Heart left ventricle (tissue), 16 donors: ENCODE results near the gene BMP2. TPM values are rescaled to one million over a fixed set of nuclear protein-coding genes. Genes with fewer than 3 reads are reported as not detected.

Experiments
- ATAC-seq, 4 donors: fragments of 200-7000 bp; cut with Tn5 transposase; one replicate each; pipeline ENCODE4 v1.9.1; 2020 to 2022; ENCODE audit warnings: moderate library complexity in 4 of 4, mild to moderate bottlenecking in 3 of 4, moderate number of reproducible peaks in 1 of 4
- DNase-seq, 5 donors: peaks; one replicate each; pipeline ENCODE4 v3.0.0-alpha.2; 2020
- H3K27ac ChIP-seq, 12 donors: fragments of 200-600 bp; sonication (generic) in 4 of 12; one replicate each; pipeline versions ENCODE4 v1.5.0 to v1.8.0; 2016 to 2022; ENCODE audit warnings: mild to moderate bottlenecking in 2 of 12
- H3K27me3 ChIP-seq, 9 donors: fragments of 200-600 bp; sonication (generic) in 2 of 9; one replicate each; pipeline versions ENCODE4 v1.5.1 to v1.8.0; 2016 to 2022; ENCODE audit warnings: mild to moderate bottlenecking in 3 of 9
- H3K36me3 ChIP-seq, 9 donors: fragments of 200-600 bp; sonication (generic) in 2 of 9; one replicate each; pipeline versions ENCODE4 v1.5.0 to v1.8.0; 2018 to 2022; ENCODE audit warnings: mild to moderate bottlenecking in 2 of 9
- H3K4me1 ChIP-seq, 12 donors: fragments of 200-600 bp; sonication (generic) in 4 of 12; one replicate each; pipeline versions ENCODE4 v1.5.0 to v1.8.0; 2016 to 2022; ENCODE audit warnings: mild to moderate bottlenecking in 3 of 12
- H3K4me3 ChIP-seq, 12 donors: fragments of 200-600 bp; sonication (generic) in 4 of 12; one replicate each; pipeline versions ENCODE4 v1.5.0 to v1.8.0; 2017 to 2022; ENCODE audit warnings: mild to moderate bottlenecking in 9 of 12, moderate library complexity in 4 of 12
- H3K9me3 ChIP-seq, 12 donors: fragments of 200-600 bp; sonication (generic) in 4 of 12; one replicate each; pipeline versions ENCODE4 v1.5.0 to v1.8.0; 2016 to 2022; ENCODE audit warnings: mild to moderate bottlenecking in 1 of 12
- CTCF ChIP-seq, 12 donors: fragments of 200-600 bp; sonication (generic) in 4 of 12; IDR thresholded peaks; one replicate each; pipeline versions ENCODE4 v1.5.0 to v1.8.0; 2018 to 2022; ENCODE audit warnings: antibody characterized with exemption in 12 of 12, mild to moderate bottlenecking in 5 of 12
- POLR2A ChIP-seq, 2 donors: fragments of 450-650 bp; IDR thresholded peaks; one replicate each; pipeline ENCODE4 v1.6.1; 2017; ENCODE audit warnings: antibody characterized with exemption in 2 of 2, mild to moderate bottlenecking in 2 of 2, moderate library complexity in 2 of 2
- WGBS, 4 donors: extraction: QIAGEN DNeasy Blood & Tissue Kit in 2 of 4; methylation state at CpG; one replicate each; pipeline versions ENCODE4 v1.1.5 to v1.1.7; 2013 to 2018; 5-methylcytosine and 5-hydroxymethylcytosine counted together
- intact Hi-C, 10 donors: fragments of 100-400 bp; cut with DNase I; formaldehyde crosslinking; loops; one replicate each; pipeline versions ENCODE4 v1.11.1 to v1.14.2; 2022
- polyA plus RNA-seq, 2 donors: library from polyadenylated mRNA; stranded (reverse); fragments of 200-250 nt; gene quantifications; one replicate each; pipeline ENCODE4 v1.2.3, GENCODE V29; 2013
- total RNA-seq, 9 donors: library from RNA; depleted of rRNA in 2 of 9; stranded (reverse); fragments of >200 nt in 2 of 9; fragmentation: NEBNext Ultra II Directional in 3 of 9; extraction: Animal tissue kit (Norgen Biotek cat#: 25700) in 3 of 9; gene quantifications; one replicate each; pipeline versions ENCODE4 v1.1.0 to v1.2.4, GENCODE V29; 2016 to 2023
- donor health status: ischemic (EF 13 %, LVEDD 7.1; RV severe dilation, severe dysfunction).
- donor health status: healthy with polysubstance abuse.
- donor health status: DM: no; HTN: yes; CAD: no.
- donor health status: DM: no; HTN: no; CAD: no.
- donor health status: ischemic (EF 25% LVEDD 6.9; RV normal size, moderate dysfunction).
- donor health status: ischemic (EF 25% LVEDD 5.7; RV mildly dilated, moderate dysfunction).
- donor health status: healthy.
- donor health status: DM: yes; HTN: yes; CAD: no.
- donor health status: ischemic (EF 35%, LVEDD 5.7; RV mildly dilated, moderate dysfunction).
- donor health status: nonischemic (EF 11% LVEDD 7.7; RV severe dilation, severe dysfunction).
- donor health status: DM: yes; HTN: yes; CAD: no.
- donor health status: PGD.
- donor health status: ischemic (EF 29% LVEDD 5.4; RV normal size, mild dysfunction).
- donor health status: nonischemic (EF 23%, LVEDD 6.1; RV moderate dilation, normal function).

Gene BMP2
- total and polyA plus RNA-seq, 11 donors, result 0.72 to 6.2 (median 2.2) TPM

- Histone ChIP-seq H3K36me3 (no peaks in the 10 kb centered on the region), H3K4me1 (no peaks in the 10 kb centered on the region), H3K27ac (no peak overlapping the region), H3K4me3 (no peak overlapping the region), H3K27me3 (peaks cover 0 to 3% (median 0%) of the 10 kb centered on the region in 9 donors), H3K9me3 (no peaks in the 10 kb centered on the region)
- TF ChIP-seq CTCF (IDR thresholded peaks at IDR 0.05) (no peak), POLR2A (IDR thresholded peaks at IDR 0.05) (no peak)
- 74 to 82% (median 80%) methylated on average over 4 of the region's 4 CpGs for WGBS, 4 donors
- DNase-seq (no peak), ATAC-seq (no peak)
- intact Hi-C loops, result no loop called here
Observed at GRCh38 chr20:6744805-6745204, 22.7 kb upstream of the BMP2 start.

GRCh38 chr20:6746901-6747609 is 20.4 kb upstream of the BMP2 start:
- TF ChIP-seq CTCF (IDR thresholded peaks at IDR 0.05), result no peak
- TF ChIP-seq POLR2A (IDR thresholded peaks at IDR 0.05), result no peak

GRCh38 chr20:6750438-6750837 is 17.0 kb upstream of the BMP2 start:
- Histone ChIP-seq H3K27me3 (peaks cover 0 to 4% (median 0%) of the 10 kb centered on the region in 9 donors), H3K27ac (no peak overlapping the region), H3K9me3 (peaks cover 0 to 11% (median 0%) of the 10 kb centered on the region in 12 donors), H3K4me1 (no peaks in the 10 kb centered on the region), H3K4me3 (no peak overlapping the region), H3K36me3 (no peaks in the 10 kb centered on the region)
- intact Hi-C loops, result no loop called here
- TF ChIP-seq CTCF (IDR thresholded peaks at IDR 0.05) (no peak), POLR2A (IDR thresholded peaks at IDR 0.05) (no peak)
- no peak for ATAC-seq
- no peak for DNase-seq

More at GRCh38 chr20:6746901-6747609, 20.4 kb upstream of the BMP2 start:
- WGBS, 4 donors, result 58 to 65% (median 61%) methylated on average over 6 of the region's 6 CpGs
- DNase-seq, result no peak
- H3K27ac ChIP-seq, result no peak overlapping the region
- ATAC-seq, result no peak
- H3K36me3 ChIP-seq, result no peaks in the 10 kb centered on the region
- no peaks in the 10 kb centered on the region for H3K4me1 ChIP-seq
- H3K4me3 ChIP-seq, result no peak overlapping the region
- H3K9me3 ChIP-seq, result no peaks in the 10 kb centered on the region
- H3K27me3 ChIP-seq, result peaks cover 0 to 6% (median 0%) of the 10 kb centered on the region in 9 donors
- intact Hi-C loops, result no loop called here

- TF ChIP-seq POLR2A (IDR thresholded peaks at IDR 0.05) (no peak), CTCF (IDR thresholded peaks at IDR 0.05) (no peak)
- no peak overlapping the region for H3K27ac ChIP-seq
- peaks cover 0 to 4% (median 0%) of the 10 kb centered on the region in 9 donors for H3K27me3 ChIP-seq
- no peaks in the 10 kb centered on the region for H3K4me1 ChIP-seq
- H3K36me3 ChIP-seq, result no peaks in the 10 kb centered on the region
- DNase-seq (no peak), ATAC-seq (no peak)
- H3K4me3 ChIP-seq, result no peak overlapping the region
- intact Hi-C loops, result no loop called here
- H3K9me3 ChIP-seq, result peaks cover 0 to 11% (median 0%) of the 10 kb centered on the region in 12 donors
- 77 to 83% (median 81%) methylated on average over 4 of the region's 4 CpGs for WGBS, 4 donors
Observed at GRCh38 chr20:6756693-6757595, 10.5 kb upstream of the BMP2 start.
